Psoas muscle (tissue), 8 donors: Measurements from ENCODE around the gene DCLK3. TPM values are rescaled to one million over a fixed set of nuclear protein-coding genes. Genes with fewer than 3 reads are reported as not detected.

ENCODE experiments used
- ATAC-seq, 4 donors: fragments of 200-7000 bp; cut with Tn5 transposase; one replicate each; pipeline ENCODE4 v1.9.1; 2020; ENCODE audit warnings: moderate library complexity in 3 of 4, mild to moderate bottlenecking in 2 of 4
- DNase-seq, 2 donors: peaks; one replicate each; pipeline ENCODE4 v3.0.0-alpha.2; 2020
- H3K27ac ChIP-seq: fragments of 200-600 bp; one replicate; pipeline ENCODE4 v1.8.0; 2022
- H3K27me3 ChIP-seq, 3 donors: fragments of 200-600 bp in 1 of 3; one replicate each; pipeline versions ENCODE4 v1.6.1 to v1.8.0; 2013 to 2022; ENCODE audit warnings: low read length in 2 of 3, mild to moderate bottlenecking in 2 of 3, moderate library complexity in 1 of 3; ENCODE audit not compliant: insufficient read depth in 3 of 3
- H3K36me3 ChIP-seq, 2 donors: fragments of 200-600 bp in 1 of 2; one replicate each; pipeline versions ENCODE4 v1.6.1 to v1.8.0; 2013 to 2022; ENCODE audit warnings: low read depth in 1 of 2, mild to moderate bottlenecking in 1 of 2, moderate library complexity in 1 of 2; ENCODE audit not compliant: insufficient read depth in 1 of 2
- H3K4me1 ChIP-seq: fragments of 200-600 bp; one replicate; pipeline ENCODE4 v1.8.0; 2022
- H3K4me3 ChIP-seq: fragments of 200-600 bp; one replicate; pipeline ENCODE4 v1.8.0; 2022; ENCODE audit warnings: mild to moderate bottlenecking
- H3K9me3 ChIP-seq: fragments of 200-600 bp; one replicate; pipeline ENCODE4 v1.8.0; 2022
- CTCF ChIP-seq: fragments of 200-600 bp; IDR thresholded peaks from one replicate; pipeline ENCODE4 v1.8.0; 2022; ENCODE audit warnings: antibody characterized with exemption
- WGBS, 3 donors: extraction: QIAGEN DNeasy Blood & Tissue Kit; methylation state at CpG; one replicate each; pipeline versions ENCODE4 v1.1.6 to v1.1.7; 2013; 5-methylcytosine and 5-hydroxymethylcytosine counted together
- intact Hi-C, 2 donors: fragments of 100-400 bp; cut with DNase I; formaldehyde crosslinking; loops; one replicate each; pipeline versions ENCODE4 v1.11.0 to v1.14.2; 2022
- polyA plus RNA-seq, 3 donors: library from polyadenylated mRNA; stranded (reverse); fragments of 200-250 nt; gene quantifications; one replicate each; pipeline ENCODE4 v1.2.3, GENCODE V29; 2013
- total RNA-seq, 4 donors: library from RNA; stranded (reverse); fragmentation: NEBNext Ultra II Directional in 2 of 4; extraction: Animal tissue kit (Norgen Biotek cat#: 25700) in 2 of 4; gene quantifications; one replicate each; pipeline versions ENCODE4 v1.2.1 to v1.2.4, GENCODE V29; 2021 to 2023
- donor health status: healthy with polysubstance abuse.
- donor health status: DM: no; HTN: no; CAD: no; lungs with moderate emphysema.
- donor health status: Bipolar disorder and iron deficiency.
- donor health status: healthy.
- donor health status: DM: yes; HTN: yes; CAD: no.
- donor health status: DM: no; HTN: no; CAD: no.
- donor health status: DM: no; HTN: no; CAD: no.
- donor health status: DM: yes; HTN: yes; CAD: no.

Gene DCLK3
- total and polyA plus RNA-seq, 7 donors: 0.34 to 1.7 (median 0.54) TPM

- DNase-seq (no peak), ATAC-seq (no peak)
- Histone ChIP-seq H3K9me3 (no peaks in the 10 kb centered on the region), H3K36me3 (no peaks in the 10 kb centered on the region), H3K4me3 (no peak overlapping the region), H3K27me3 (no peaks in the 10 kb centered on the region), H3K4me1 (no peaks in the 10 kb centered on the region), H3K27ac (no peak overlapping the region)
- intact Hi-C loops: no loop called here
- no peak for TF ChIP-seq CTCF
- WGBS, 3 donors: 64 to 78% (median 74%) methylated on average over 3 of the region's 3 CpGs
Measured at GRCh38 chr3:36698314-36698713, 66.0 kb downstream of the DCLK3 start.

DNA sequence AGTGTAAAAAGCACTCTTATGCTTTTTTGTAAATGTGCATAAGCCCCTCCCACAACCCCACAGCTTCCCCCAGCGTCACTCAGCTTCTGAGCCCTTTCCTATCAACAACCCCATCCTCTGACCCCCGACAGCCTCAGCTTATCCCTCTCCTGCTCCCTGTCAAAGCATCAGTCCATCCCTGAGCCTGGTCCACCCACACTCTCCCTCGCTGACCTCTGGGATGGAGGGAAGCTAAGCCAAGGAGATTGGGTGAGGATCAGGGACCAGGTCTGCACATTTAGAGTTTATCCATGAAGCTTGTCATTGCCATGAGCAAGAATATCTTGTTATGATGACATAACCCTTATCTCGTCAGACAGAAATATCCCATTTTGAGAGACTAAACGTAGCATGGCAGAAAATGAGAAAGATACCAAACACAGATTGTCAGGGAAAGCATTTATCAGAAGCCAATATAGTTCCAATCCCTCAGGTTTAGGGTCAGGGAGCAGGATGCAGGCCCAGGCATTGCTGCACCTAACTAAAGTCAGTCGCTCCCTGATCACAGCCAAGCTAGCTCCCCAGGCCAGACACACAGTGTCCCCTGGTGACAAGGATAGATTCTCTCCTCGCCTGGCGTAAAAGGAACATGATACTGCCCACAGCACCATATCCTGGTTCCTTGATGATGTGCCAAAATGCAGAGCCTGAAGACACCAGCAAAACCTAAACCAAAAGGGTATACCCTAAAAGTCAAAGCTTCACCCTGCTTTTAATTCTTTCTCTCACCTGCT, 66.9 kb downstream of the DCLK3 start:
- H3K27ac ChIP-seq: no peak overlapping the region
- no peak for TF ChIP-seq CTCF
- WGBS, 3 donors: 64 to 70% (median 65%) methylated on average over 8 of the region's 8 CpGs
- intact Hi-C loops: no loop called here
- no peaks in the 10 kb centered on the region for H3K36me3 ChIP-seq
- DNase-seq (no peak), ATAC-seq (no peak)
- no peaks in the 10 kb centered on the region for H3K27me3 ChIP-seq
- H3K4me3 ChIP-seq: no peak overlapping the region
- H3K4me1 ChIP-seq: no peaks in the 10 kb centered on the region
- H3K9me3 ChIP-seq: no peaks in the 10 kb centered on the region

DNA sequence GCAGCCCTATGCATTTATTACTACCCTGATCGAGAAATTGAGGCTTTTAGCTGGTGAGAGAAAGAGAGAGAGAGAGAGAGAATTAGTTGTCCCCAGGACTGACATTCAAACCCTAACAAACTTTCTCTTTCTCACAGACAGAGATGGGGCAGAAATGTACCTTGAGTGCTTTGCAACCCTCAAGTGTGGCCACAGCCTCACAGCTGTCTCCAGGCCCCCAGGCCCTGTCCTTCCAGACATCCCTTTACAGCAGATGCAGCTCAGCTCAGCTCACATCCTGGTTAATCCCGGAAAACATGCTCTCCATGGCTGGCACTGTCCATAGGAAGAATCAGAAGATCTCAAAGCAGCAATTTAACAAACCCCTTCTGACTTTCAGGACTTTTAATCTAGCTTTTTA, 67.6 kb downstream of the DCLK3 start:
- ATAC-seq (no peak), DNase-seq (no peak)
- intact Hi-C loops: no loop called here
- H3K27me3 ChIP-seq: no peaks in the 10 kb centered on the region
- no peak overlapping the region for H3K27ac ChIP-seq
- 44 to 55% (median 53%) methylated on average over 2 of the region's 2 CpGs for WGBS, 3 donors
- no peaks in the 10 kb centered on the region for H3K36me3 ChIP-seq
- no peak for TF ChIP-seq CTCF
- no peaks in the 10 kb centered on the region for H3K4me1 ChIP-seq
- H3K4me3 ChIP-seq: no peak overlapping the region
- no peaks in the 10 kb centered on the region for H3K9me3 ChIP-seq

GRCh38 chr3:36695769-36696137, 68.6 kb downstream of the DCLK3 start:
- intact Hi-C loops: no loop called here
- H3K9me3 ChIP-seq: no peaks in the 10 kb centered on the region
- 81 to 87% (median 84%) methylated on average over 2 of the region's 2 CpGs for WGBS, 3 donors
- H3K36me3 ChIP-seq: no peaks in the 10 kb centered on the region
- ATAC-seq (no peak), DNase-seq (no peak)
- no peak overlapping the region for H3K4me3 ChIP-seq
- H3K27ac ChIP-seq: no peak overlapping the region
- no peaks in the 10 kb centered on the region for H3K27me3 ChIP-seq
- TF ChIP-seq CTCF: no peak
- no peaks in the 10 kb centered on the region for H3K4me1 ChIP-seq
